ENCODE measurements around the gene ZNF770. TPM values are rescaled to one million over a fixed set of nuclear protein-coding genes. Genes with fewer than 3 reads are reported as not detected.
"Not testable (repeated sequence)": the region's sequence is repeated elsewhere in the genome, so short reads cannot be mapped to it uniquely, and the experiment has no call there.

ZNF770 gene
- total RNA-seq, 1 experiment from 2014 or later: 23.4 TPM

DNA sequence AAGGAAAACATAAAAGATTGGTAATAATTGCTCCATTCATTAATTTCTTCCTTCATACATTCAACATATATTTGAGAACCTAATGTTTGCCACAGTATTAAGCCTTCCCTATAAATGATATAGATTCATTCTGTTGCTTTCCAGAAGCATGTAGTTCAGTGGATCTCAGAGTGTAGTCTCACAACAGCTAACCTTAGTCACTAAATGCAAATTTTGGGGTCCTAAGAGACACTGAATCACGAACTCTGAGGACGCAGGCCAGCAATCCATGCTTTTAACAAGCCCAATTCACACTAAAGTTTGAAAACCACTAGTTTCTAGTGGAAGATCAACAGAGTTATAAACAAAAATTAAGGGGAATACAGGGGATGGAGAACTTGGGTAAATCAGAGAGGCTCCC is 11.3 kb downstream of the ZNF770 start:
- no peak for DNase-seq (ENCODE audit: low read depth)

GRCh38 chr15:34976073-34976472 is 12.0 kb downstream of the ZNF770 start:
- DNase-seq (ENCODE audit: low read depth): no peak

DNA sequence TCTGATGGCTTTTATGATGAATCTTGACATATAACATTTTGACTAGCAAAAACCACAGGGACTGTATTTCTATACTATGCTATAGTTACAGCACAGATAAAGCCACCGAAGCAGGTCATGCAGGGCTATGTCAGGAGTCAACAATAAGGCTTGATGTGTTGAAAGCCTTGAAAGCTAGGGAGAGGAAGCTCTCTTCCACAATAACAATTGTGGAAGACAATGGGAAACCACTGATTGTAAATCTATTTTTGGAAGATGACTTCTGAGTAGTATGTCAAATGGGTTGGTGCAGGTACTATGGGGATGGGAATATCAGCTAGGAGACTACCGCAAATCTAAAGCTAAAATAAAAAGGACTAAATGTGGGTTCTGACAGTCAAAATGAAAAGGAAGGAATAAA is 14.6 kb downstream of the ZNF770 start:
- DNase-seq (ENCODE audit: low read depth): no peak

DNA sequence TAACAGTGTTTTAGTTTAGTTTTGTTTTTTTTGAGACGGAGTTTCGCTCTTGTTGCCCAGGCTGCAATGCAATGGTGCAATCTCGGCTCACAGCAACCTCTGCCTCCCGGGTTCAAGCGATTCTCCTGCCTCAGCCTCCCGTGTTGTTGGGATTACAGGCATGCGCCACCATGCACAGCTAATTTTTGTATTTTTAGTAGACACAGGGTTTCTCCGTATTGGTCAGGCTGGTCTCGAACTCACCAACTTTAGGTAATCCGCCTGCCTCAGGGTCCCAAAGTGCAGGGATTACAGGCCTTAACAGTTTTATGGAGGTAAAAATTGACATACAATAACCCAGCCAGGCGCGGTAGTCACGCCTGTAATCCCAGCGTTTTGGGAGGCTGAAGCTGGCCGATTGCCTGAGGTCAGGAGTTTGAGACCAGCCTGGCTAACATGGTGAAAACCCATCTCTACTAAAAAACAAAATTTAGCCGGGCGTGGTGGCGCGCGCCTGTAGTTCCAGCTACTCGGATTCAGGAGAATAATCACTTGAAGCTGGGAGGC is 17.9 kb downstream of the ZNF770 start:
- not testable (repeated sequence) for DNase-seq (ENCODE audit: low read depth)

DNA sequence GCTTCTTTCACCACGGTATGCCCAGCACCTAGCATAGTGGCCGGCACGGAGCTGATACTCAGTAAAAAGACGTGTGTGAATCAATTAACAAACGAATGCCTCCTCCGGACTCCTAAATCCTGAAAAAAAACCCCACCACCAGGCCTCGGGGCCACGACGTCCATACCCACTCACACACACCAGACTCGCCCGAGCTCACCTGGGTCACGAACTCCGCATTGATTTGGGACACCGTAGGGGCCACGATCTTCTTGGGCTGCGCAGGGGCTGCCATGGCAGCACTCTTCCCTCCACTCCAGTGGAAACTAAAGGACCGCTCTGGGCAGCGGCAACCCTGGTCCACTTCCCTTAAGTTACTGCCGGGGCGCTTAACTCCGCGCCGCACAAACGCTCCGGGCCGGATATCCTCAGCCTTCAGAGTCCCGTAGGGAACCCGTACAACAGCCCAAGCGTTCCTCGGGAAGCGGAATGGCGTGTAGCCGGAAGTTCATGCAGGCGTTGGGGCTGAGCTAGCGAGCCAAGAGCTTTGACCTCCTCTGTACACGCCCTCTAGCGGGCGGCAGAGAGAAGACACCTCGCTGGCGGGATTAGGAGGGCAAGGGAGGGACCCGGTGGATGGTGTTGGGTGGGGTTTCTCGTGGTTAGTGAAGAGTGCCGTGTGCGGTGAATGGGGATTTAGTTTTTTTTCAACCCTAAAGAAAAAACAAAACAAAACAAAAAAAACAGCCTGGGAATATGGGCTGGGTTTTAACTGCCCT is 18.6 kb downstream of the ZNF770 start, which contains the start of gene AQR:
Gene AQR (minus strand): TSS at position 403 of the 758 bp plus-strand sequence. CDS start 129 bp downstream, at position 274.
- peak; percentile 98 for DNase-seq (ENCODE audit: low read depth)

- DNase-seq (ENCODE audit: low read depth): no peak
Measured at GRCh38 chr15:34964277-34964676, 23.8 kb downstream of the ZNF770 start.

- no peak for DNase-seq (ENCODE audit: low read depth)
Measured at GRCh38 chr15:34953851-34954250, 34.2 kb downstream of the ZNF770 start.

GRCh38 chr15:34952481-34952880 is 35.6 kb downstream of the ZNF770 start:
- DNase-seq (ENCODE audit: low read depth): no peak

DNA sequence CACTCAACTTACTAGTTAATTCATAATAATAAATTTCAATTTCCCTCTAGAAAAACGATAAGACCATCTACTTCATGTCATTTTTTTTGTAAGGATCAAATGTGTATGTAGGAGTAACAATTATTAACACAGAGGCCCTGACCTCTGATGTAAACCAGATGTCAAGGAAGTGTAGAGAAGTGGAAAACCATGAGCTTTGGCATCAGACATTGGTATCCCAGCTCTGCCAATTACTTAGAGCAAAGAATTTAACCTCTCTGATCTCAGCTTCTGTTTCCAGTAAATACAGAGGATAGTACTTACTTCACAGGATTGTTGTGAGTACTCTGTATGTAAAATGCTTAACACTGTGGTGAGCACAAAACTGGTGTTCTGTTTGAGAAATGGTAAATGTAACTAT is 36.1 kb downstream of the ZNF770 start:
- DNase-seq (ENCODE audit: low read depth): peak; percentile 28

- no peak for DNase-seq (ENCODE audit: low read depth)
Measured at GRCh38 chr15:34944936-34945335, 43.2 kb downstream of the ZNF770 start.

- no peak for DNase-seq (ENCODE audit: low read depth)
Measured at GRCh38 chr15:34943711-34944110, 44.4 kb downstream of the ZNF770 start.

DNA sequence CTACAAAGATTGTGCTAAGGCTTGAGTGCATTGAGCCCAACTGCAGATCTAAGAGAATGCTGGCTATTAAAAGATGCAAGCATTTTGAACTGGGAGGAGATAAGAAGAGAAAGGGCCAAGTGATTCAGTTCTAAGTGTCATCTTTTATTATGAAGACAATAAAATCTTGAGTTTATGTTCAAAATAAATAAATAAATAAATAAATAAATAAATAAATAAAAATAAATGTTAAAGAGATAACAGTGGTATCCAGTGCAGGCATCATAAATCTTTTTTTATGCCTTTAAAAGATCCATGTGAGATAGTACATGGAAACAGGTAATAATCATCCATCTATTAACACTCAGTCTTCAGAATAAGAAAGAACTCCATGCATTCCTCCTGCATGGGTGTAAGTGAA is 44.8 kb downstream of the ZNF770 start:
- not testable (repeated sequence) for DNase-seq (ENCODE audit: low read depth)

- no peak for DNase-seq (ENCODE audit: low read depth)
Measured at GRCh38 chr15:34942363-34942762, 45.7 kb downstream of the ZNF770 start.

DNA sequence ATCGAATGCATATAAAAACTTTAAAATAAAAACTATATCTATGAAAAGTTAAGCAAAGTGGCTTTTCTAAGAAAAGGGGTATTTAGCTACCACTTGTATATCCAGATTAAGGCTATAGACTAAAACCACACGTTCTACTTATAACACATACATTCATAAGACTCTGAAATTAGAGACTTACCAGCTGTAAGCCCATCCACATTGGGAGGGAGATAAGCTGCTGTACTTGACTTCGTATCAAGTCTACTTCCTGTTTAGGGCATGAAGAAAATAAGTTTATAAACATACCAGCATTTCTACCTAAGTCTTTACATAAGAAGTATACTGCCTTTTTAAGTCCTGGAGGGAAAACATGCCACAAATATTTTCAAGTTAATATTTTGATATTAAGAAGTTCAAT is 46.3 kb downstream of the ZNF770 start:
- no peak for DNase-seq (ENCODE audit: low read depth)

GRCh38 chr15:34941185-34941698 is 46.8 kb downstream of the ZNF770 start:
- no peak for DNase-seq (ENCODE audit: low read depth)

DNA sequence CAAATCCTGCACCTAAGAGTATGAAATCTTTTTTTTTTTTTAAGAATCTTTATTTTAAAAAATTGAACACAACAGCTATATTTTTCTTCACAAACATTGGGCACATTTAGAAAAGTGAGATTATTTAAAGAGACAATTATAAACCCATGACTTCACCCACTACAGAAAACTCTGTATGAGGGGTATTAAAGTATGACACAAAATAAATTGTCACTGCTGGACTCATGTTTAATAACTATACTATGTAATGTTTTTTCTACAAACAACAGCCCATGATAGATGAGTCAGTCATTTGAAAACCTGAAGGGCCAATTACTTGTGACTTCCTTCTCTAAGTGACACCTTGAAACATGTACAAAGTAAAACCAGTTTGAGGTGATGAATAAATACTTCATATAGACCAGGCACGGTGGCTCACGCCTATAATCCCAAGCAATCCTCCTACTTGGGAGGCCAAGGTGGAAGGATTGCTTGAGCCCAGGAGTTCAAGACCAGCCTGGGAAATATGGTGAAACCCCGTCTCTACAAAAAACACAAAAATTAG is 54.6 kb downstream of the ZNF770 start:
- DNase-seq (ENCODE audit: low read depth): no peak

DNA sequence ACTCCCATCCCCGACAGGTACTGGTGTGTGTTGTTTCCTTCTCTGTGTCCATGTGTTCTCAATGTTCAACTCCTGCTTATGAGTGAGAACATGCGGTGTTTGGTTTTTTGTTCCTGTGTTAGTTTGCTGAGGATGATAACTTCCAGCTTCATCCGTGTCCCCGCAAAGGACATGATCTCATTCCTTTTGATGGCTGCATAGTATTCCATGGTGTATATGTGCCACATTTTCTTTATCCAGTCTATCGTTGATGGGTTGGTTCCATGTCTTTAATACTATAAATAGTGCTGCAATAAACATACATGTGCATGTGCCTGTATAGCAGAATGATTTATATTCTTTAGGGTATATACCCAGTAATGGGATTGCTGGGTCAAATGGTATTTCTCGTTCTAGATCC is 59.7 kb downstream of the ZNF770 start:
- DNase-seq (ENCODE audit: low read depth): not testable (repeated sequence)

Other genes with a start within 250 kb of the ZNF770 start
- gene GJD2, start 233.3 kb downstream of the ZNF770 start, total RNA-seq (2014; rRNA removed; shearing (Covaris generic)): not detected in 2 replicates
- gene ACTC1, start 192.7 kb downstream of the ZNF770 start, total RNA-seq (2014; rRNA removed; shearing (Covaris generic)): not detected in 2 replicates
- gene AQR, start 18.5 kb downstream of the ZNF770 start, total RNA-seq (2014; rRNA removed; shearing (Covaris generic)): 31.6 and 45.1 TPM in 2 replicates
- not detected in 2 replicates for gene NANOGP8, start 97.0 kb upstream of the ZNF770 start, total RNA-seq (2014; rRNA removed; shearing (Covaris generic))

All from RPMI7951 (cell line).